Keratinocyte (primary cell): ENCODE measurements around the gene FCN3. TPM values are rescaled to one million over a fixed set of nuclear protein-coding genes. Genes with fewer than 3 reads are reported as not detected.

Experiments
- DNase-seq: peaks from one replicate; pipeline ENCODE4 v3.0.0-alpha.2; 2011; ENCODE audit warnings: low read depth, missing footprints, low spot score
- FAIRE-seq: peaks from 2 replicates; lab custom pipeline; 2011; peaks lifted over from hg19 to GRCh38; lab: Jason Lieb, UNC
- H2AFZ ChIP-seq: 2 replicates; pipeline ENCODE4 v1.6.0; 2012; ENCODE audit warnings: low read length, control low read depth, inconsistent platforms; ENCODE audit not compliant: control insufficient read depth
- H3K27ac ChIP-seq: 2 replicates; pipeline ENCODE4 v1.5.1; 2011; ENCODE audit warnings: low read length; ENCODE audit not compliant: control insufficient read depth, insufficient read depth
- H3K27me3 ChIP-seq: 3 replicates; pipeline ENCODE4 v1.6.0; 2011; ENCODE audit warnings: low read length; ENCODE audit not compliant: control insufficient read depth, insufficient read depth; ENCODE audit errors: extremely low read depth
- H3K36me3 ChIP-seq, 2 experiments: 2 replicates in 1 of 2; 3 replicates in 1 of 2; pipeline ENCODE4 v1.5.1; 2011; ENCODE audit warnings: low read length in 2 of 2, mild to moderate bottlenecking in 1 of 2; ENCODE audit not compliant: control insufficient read depth in 2 of 2, insufficient read depth in 2 of 2; ENCODE audit errors: extremely low read depth in 1 of 2
- H3K4me1 ChIP-seq: 3 replicates; pipeline ENCODE4 v1.5.1; 2011; ENCODE audit warnings: low read length; ENCODE audit not compliant: control insufficient read depth, insufficient read depth; ENCODE audit errors: extremely low read depth
- H3K4me2 ChIP-seq: 3 replicates; pipeline ENCODE4 v1.6.0; 2011; ENCODE audit warnings: low read depth, low read length; ENCODE audit not compliant: control insufficient read depth, insufficient read depth; ENCODE audit errors: extremely low read depth
- H3K4me3 ChIP-seq, 3 experiments: fragments of 200-600 bp in 1 of 3; sonication (generic) in 1 of 3; 2 replicates in 2 of 3; 3 replicates in 1 of 3; pipeline ENCODE4 v1.5.1; 2011 to 2016; ENCODE audit warnings: low read length in 3 of 3, mild to moderate bottlenecking in 3 of 3, control low read depth in 2 of 3, inconsistent platforms in 1 of 3, low read depth in 1 of 3, mixed read lengths in 1 of 3, mixed run types in 1 of 3, moderate library complexity in 1 of 3; ENCODE audit not compliant: control insufficient read depth in 2 of 3, insufficient read depth in 2 of 3; ENCODE audit errors: extremely low read depth in 1 of 3
- H3K79me2 ChIP-seq: 2 replicates; pipeline ENCODE4 v1.6.0; 2012; ENCODE audit warnings: low read length; ENCODE audit not compliant: control insufficient read depth, insufficient read depth
- H3K9ac ChIP-seq: 3 replicates; pipeline ENCODE4 v1.6.0; 2011; ENCODE audit warnings: low read length; ENCODE audit not compliant: control insufficient read depth, insufficient read depth; ENCODE audit errors: extremely low read depth
- H3K9me1 ChIP-seq: 3 replicates; pipeline ENCODE4 v1.6.0; 2011; ENCODE audit warnings: low read length; ENCODE audit not compliant: control insufficient read depth, insufficient read depth; ENCODE audit errors: extremely low read depth
- H3K9me3 ChIP-seq: 2 replicates; pipeline ENCODE4 v1.5.1; 2012; ENCODE audit warnings: low read depth, low read length; ENCODE audit not compliant: control insufficient read depth
- H4K20me1 ChIP-seq: 3 replicates; pipeline ENCODE4 v1.6.0; 2011; ENCODE audit warnings: low read length; ENCODE audit not compliant: control insufficient read depth, insufficient read depth; ENCODE audit errors: extremely low read depth
- EZH2 ChIP-seq: IDR thresholded peaks from one replicate; pipeline ENCODE4 v1.6.1; 2012; ENCODE audit warnings: inconsistent platforms, mild to moderate bottlenecking, low read length, moderate library complexity
- dilution Hi-C: fragments of 300-500 bp; cut with MboI; formaldehyde crosslinking; loops from one replicate; pipeline ENCODE4 v1.7.0; 2020; ENCODE audit warnings: low sequenced_read_pairs; ENCODE audit not compliant: extremely low pct_ligation_motif_present
- polyA plus RNA-seq, 5 experiments: library from polyadenylated mRNA; depleted of rRNA in 3 of 5; stranded (reverse) in 3 of 5; stranded (forward) in 1 of 5; unstranded in 1 of 5; fragments of >200 nt; gene quantifications; 1 replicate in 1 of 5; 2 replicates in 3 of 5; 3 replicates in 1 of 5; pipeline versions ENCODE4 v1.2.1 to v1.2.3, GENCODE V29; 2011 to 2012; ENCODE audit warnings: missing spikeins in 2 of 5, low read depth in 1 of 5, low replicate concordance in 1 of 5
- TF ChIP-seq, protein P1 (sequence below), 3 experiments: IDR thresholded peaks in 1 of 3; conservative IDR thresholded peaks in 1 of 3; optimal IDR thresholded peaks in 1 of 3; 2 replicates in 2 of 3; 3 replicates in 1 of 3; pipeline versions ENCODE3 to v1.5.1; 2011; ENCODE audit warnings: low read length in 3 of 3, mild to moderate bottlenecking in 3 of 3, moderate library complexity in 2 of 3, control low read depth in 1 of 3, inconsistent platforms in 1 of 3; ENCODE audit not compliant: insufficient read depth in 2 of 3; ENCODE audit errors: extremely low read depth in 1 of 3

Gene FCN3
- polyA plus RNA-seq, 1 donor (not counting 4 experiments of a cell fraction or from before 2014, with no cell fraction given), result not detected

DNA sequence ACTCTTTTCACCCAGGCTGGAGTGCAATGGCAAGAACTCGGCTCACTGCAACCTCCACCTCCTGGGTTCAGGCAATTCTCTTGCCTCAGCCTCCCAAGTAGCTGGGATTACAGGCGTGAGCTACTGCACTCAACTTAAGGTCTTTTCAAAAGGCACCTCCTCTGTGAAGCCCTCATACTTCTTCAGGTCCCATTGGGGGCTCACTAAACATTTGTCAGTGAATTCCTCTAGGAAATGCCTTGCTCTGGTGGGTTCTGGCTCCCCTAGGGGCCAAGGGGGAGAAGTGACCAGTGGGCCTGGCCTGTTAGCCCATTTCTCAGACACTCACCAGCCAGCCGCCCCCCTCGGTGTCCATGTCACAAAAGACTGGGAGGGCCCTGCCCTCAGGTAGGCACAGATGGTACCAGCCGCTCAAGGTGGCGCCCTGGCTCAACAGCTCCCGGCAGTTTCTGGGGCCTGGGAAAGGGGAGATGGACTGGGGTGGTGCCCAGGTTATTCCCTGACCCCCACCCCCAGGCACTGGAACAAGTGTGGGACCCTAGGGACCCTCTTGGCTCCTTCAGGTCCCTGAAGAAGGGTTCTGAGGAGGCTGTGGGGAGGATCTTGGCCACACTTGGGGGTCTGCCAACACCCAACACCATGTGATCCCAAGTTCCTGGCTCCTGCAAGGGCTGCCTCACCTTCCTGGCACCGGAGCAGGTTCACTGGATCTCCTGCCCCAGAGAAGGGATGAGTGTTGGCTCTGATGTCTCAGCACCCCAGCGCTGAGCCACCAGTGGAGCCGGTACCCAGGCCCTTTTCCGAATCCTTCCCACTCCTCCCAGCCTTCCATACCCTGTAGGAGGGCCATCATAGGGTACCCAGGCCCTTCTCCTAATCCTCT, 1.6 kb downstream of the FCN3 start:
- Histone ChIP-seq H3K4me3 (no peak overlapping the region), H3K9ac (no peak overlapping the region), H3K9me3 (no peaks in the 10 kb centered on the region), H3K9me1 (no peaks in the 10 kb centered on the region), H3K79me2 (no peaks in the 10 kb centered on the region), H4K20me1 (no peaks in the 10 kb centered on the region), H2AFZ (no peak overlapping the region), H3K27ac (no peak overlapping the region), H3K4me2 (no peak overlapping the region), H3K27me3 (no peaks in the 10 kb centered on the region), H3K4me1 (peaks cover 15% of the 10 kb centered on the region), H3K36me3 (no peaks in the 10 kb centered on the region)
- dilution Hi-C loops, result no loop called here
- no peak for FAIRE-seq
- TF ChIP-seq, protein P1, sequence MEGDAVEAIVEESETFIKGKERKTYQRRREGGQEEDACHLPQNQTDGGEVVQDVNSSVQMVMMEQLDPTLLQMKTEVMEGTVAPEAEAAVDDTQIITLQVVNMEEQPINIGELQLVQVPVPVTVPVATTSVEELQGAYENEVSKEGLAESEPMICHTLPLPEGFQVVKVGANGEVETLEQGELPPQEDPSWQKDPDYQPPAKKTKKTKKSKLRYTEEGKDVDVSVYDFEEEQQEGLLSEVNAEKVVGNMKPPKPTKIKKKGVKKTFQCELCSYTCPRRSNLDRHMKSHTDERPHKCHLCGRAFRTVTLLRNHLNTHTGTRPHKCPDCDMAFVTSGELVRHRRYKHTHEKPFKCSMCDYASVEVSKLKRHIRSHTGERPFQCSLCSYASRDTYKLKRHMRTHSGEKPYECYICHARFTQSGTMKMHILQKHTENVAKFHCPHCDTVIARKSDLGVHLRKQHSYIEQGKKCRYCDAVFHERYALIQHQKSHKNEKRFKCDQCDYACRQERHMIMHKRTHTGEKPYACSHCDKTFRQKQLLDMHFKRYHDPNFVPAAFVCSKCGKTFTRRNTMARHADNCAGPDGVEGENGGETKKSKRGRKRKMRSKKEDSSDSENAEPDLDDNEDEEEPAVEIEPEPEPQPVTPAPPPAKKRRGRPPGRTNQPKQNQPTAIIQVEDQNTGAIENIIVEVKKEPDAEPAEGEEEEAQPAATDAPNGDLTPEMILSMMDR (optimal IDR thresholded peaks at IDR 0.05 in 1 of 3, IDR thresholded peaks at IDR 0.05 in 1 of 3, conservative IDR thresholded peaks at IDR 0.05 in 1 of 3; ENCODE audit: extremely low read depth in 1 of 3, insufficient read depth in 2 of 3, low read length in 3 of 3), result peak; percentile 13 to 47 (median 14)
- no peak for TF ChIP-seq EZH2
- DNase-seq, result no peak

DNA sequence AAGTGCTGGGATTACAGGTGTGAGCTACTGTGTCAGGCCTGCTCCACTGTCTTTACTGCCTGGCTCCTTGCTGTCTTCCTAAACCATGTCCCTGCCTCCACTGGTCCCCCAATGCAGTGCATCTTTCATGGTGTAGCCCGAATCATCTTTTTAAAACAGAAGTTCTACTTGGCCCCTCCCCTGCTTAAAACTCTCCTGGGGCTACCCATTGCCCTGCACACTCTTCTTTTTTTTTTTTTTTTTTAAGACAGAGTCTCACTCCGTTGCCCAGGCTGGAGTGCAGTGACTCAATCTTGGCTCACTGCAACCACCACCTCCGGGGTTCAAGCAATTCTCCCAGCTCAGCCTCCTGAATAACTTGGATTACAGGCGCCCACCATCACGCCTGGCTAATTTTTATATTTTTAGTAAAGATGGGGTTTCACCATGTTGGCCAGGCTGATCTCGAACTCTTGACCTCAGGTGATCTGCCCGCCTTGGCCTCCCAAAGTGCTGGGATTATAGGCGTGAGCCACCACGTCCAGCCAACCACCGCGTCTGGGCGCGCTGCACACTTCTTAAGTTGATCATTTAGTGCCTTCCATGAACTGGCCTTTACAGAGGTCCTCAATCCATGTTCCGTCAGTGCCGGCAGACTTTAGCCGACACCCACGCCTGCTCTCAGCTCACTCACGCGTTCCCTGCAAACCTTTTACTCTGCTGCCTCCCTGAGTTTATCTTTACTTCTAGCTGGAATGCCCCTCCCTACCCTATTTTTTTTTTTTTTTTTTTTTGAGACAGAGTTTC, 2.4 kb downstream of the FCN3 start:
- TF ChIP-seq, protein P1 (optimal IDR thresholded peaks at IDR 0.05 in 1 of 3, IDR thresholded peaks at IDR 0.05 in 1 of 3, conservative IDR thresholded peaks at IDR 0.05 in 1 of 3; ENCODE audit: extremely low read depth in 1 of 3, insufficient read depth in 2 of 3, low read length in 3 of 3), result peak in 1 of 3 experiments; percentile 32
- no peak for TF ChIP-seq EZH2
- FAIRE-seq (no peak), DNase-seq (no peak)
- Histone ChIP-seq H3K9ac (no peak overlapping the region), H3K79me2 (no peaks in the 10 kb centered on the region), H3K4me1 (peaks cover 22% of the 10 kb centered on the region), H3K9me1 (no peaks in the 10 kb centered on the region), H3K4me2 (no peak overlapping the region), H3K27ac (no peak overlapping the region), H4K20me1 (no peaks in the 10 kb centered on the region), H3K36me3 (no peaks in the 10 kb centered on the region), H2AFZ (no peak overlapping the region), H3K27me3 (no peaks in the 10 kb centered on the region), H3K4me3 (no peak overlapping the region), H3K9me3 (no peaks in the 10 kb centered on the region)
- dilution Hi-C loops, result no loop called here
